ENCODE measurements around the gene E2F4. TPM values are rescaled to one million over a fixed set of nuclear protein-coding genes. Genes with fewer than 3 reads are reported as not detected.

Gene E2F4
- total RNA-seq, 1 donor, result 75.1 TPM

- DNase-seq (ENCODE audit: low read depth), result no peak
- TF ChIP-seq, protein P1, sequence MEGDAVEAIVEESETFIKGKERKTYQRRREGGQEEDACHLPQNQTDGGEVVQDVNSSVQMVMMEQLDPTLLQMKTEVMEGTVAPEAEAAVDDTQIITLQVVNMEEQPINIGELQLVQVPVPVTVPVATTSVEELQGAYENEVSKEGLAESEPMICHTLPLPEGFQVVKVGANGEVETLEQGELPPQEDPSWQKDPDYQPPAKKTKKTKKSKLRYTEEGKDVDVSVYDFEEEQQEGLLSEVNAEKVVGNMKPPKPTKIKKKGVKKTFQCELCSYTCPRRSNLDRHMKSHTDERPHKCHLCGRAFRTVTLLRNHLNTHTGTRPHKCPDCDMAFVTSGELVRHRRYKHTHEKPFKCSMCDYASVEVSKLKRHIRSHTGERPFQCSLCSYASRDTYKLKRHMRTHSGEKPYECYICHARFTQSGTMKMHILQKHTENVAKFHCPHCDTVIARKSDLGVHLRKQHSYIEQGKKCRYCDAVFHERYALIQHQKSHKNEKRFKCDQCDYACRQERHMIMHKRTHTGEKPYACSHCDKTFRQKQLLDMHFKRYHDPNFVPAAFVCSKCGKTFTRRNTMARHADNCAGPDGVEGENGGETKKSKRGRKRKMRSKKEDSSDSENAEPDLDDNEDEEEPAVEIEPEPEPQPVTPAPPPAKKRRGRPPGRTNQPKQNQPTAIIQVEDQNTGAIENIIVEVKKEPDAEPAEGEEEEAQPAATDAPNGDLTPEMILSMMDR (IDR thresholded peaks at IDR 0.05; ENCODE audit: insufficient read depth, low read depth, low read length), result no peak
- no peak overlapping the region for H3K4me3 ChIP-seq (ENCODE audit: low read depth, low read length)
These were observed 43.7 kb upstream of the E2F4 start for GRCh38 chr16:67148221-67148620.

DNA sequence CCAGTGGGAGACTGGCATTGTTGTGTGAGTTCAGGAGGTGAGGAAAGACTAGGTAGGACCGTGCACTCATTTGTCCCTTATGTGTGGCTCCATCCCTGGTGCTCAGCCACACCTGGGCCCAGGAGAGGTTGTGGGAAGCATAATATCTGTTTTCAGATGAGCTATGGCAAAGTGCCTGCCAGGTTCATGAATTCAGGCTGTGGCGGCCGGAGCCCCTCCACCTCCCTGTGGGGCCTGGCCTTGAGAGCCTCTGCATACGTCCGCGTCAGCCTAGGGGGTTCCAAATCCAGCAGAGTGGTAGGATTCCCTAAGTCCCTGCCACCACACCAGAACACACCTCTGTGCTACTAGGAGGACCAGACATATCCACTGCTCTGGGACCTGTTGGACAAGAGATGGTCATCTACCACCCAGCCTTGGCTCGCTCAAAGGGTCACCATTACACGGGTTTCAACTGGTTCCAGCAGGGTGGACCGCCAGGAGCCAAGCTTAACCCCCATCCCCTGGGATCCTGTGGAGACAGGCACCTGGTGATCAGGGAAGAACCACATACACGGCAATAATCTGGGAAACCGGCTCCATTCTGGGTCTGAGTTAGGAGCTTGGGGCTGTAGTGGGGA is 43.2 kb upstream of the E2F4 start:
- DNase-seq (ENCODE audit: low read depth), result no peak
- TF ChIP-seq, protein P1 (IDR thresholded peaks at IDR 0.05; ENCODE audit: insufficient read depth, low read depth, low read length), result no peak
- H3K4me3 ChIP-seq (ENCODE audit: low read depth, low read length), result no peak overlapping the region

GRCh38 chr16:67149276-67150046 is 42.5 kb upstream of the E2F4 start:
- TF ChIP-seq, protein P1 (IDR thresholded peaks at IDR 0.05; ENCODE audit: insufficient read depth, low read depth, low read length), result no peak
- DNase-seq (ENCODE audit: low read depth), result no peak
- no peak overlapping the region for H3K4me3 ChIP-seq (ENCODE audit: low read depth, low read length)

- peak; percentile 76 for DNase-seq (ENCODE audit: low read depth)
- TF ChIP-seq, protein P1 (IDR thresholded peaks at IDR 0.05; ENCODE audit: insufficient read depth, low read depth, low read length), result peak; percentile 12
- H3K4me3 ChIP-seq (ENCODE audit: low read depth, low read length), result peak overlapping the region; percentile 79
These were observed 41.7 kb upstream of the E2F4 start for GRCh38 chr16:67150047-67150832.

- peak within 1 kb of the TSS; percentile 79 for H3K4me3 ChIP-seq (ENCODE audit: low read depth, low read length)
These were observed 41.0 kb upstream of the E2F4 start, which contains the start of gene B3GNT9 for GRCh38 chr16:67150833-67151396. Gene B3GNT9, minus strand, starts transcription at chr16:67150998. Its CDS starts 513 bp downstream, at chr16:67150485.

More at GRCh38 chr16:67150833-67151396, 41.0 kb upstream of the E2F4 start, which contains the start of gene B3GNT9:
- TF ChIP-seq, protein P1 (IDR thresholded peaks at IDR 0.05; ENCODE audit: insufficient read depth, low read depth, low read length), result no peak
- DNase-seq (ENCODE audit: low read depth), result peak; percentile 82
